Measurements from ENCODE around the gene OTOS.

OTOS gene

GRCh38 chr2:240143801-240144648 is 3.6 kb upstream of the OTOS start (continued):
- TF ChIP-seq PATZ1 (CRISPR knock-in tag; IDR thresholded peaks at IDR 0.05; ENCODE audit: borderline replicate concordance), result no peak

- no peak; the same call in 2 of the 3 replicates for ATAC-seq
These were observed 2.8 kb upstream of the OTOS start for GRCh38 chr2:240143276-240143675.

GRCh38 chr2:240142859-240143258 is 2.4 kb upstream of the OTOS start:
- TF ChIP-seq SNAI2 (CRISPR knock-in tag; IDR thresholded peaks at IDR 0.05) (no peak), TCF4 (CRISPR knock-in tag; IDR thresholded peaks at IDR 0.05; ENCODE audit: borderline replicate concordance) (no peak), ZNF8 (CRISPR knock-in tag; IDR thresholded peaks at IDR 0.05) (no peak), ESRRG (CRISPR knock-in tag; IDR thresholded peaks at IDR 0.05) (no peak), GLIS3 (CRISPR knock-in tag; IDR thresholded peaks at IDR 0.05) (no peak), PPARA (CRISPR knock-in tag; IDR thresholded peaks at IDR 0.05; ENCODE audit: borderline replicate concordance) (no peak), ISL1 (CRISPR knock-in tag; IDR thresholded peaks at IDR 0.05) (no peak), CSRNP3 (CRISPR knock-in tag; IDR thresholded peaks at IDR 0.05) (no peak)

More at GRCh38 chr2:240143276-240143675, 2.8 kb upstream of the OTOS start:
- TF ChIP-seq ZFP30 (CRISPR knock-in tag; IDR thresholded peaks at IDR 0.05), result no peak
- TF ChIP-seq GLIS3 (CRISPR knock-in tag; IDR thresholded peaks at IDR 0.05), result no peak
- no peak for TF ChIP-seq ARNTL (CRISPR knock-in tag; IDR thresholded peaks at IDR 0.05; ENCODE audit: borderline replicate concordance, low read depth)
- TF ChIP-seq ZNF8 (CRISPR knock-in tag; IDR thresholded peaks at IDR 0.05), result no peak
- no peak for TF ChIP-seq TCF4 (CRISPR knock-in tag; IDR thresholded peaks at IDR 0.05; ENCODE audit: borderline replicate concordance)
- no peak for TF ChIP-seq PATZ1 (CRISPR knock-in tag; IDR thresholded peaks at IDR 0.05; ENCODE audit: borderline replicate concordance)
- TF ChIP-seq ZNF70 (CRISPR knock-in tag; IDR thresholded peaks at IDR 0.05), result no peak
- TF ChIP-seq POU6F1 (CRISPR knock-in tag; IDR thresholded peaks at IDR 0.05; ENCODE audit: borderline replicate concordance, low read depth), result no peak
- no peak for TF ChIP-seq TOX (CRISPR knock-in tag; IDR thresholded peaks at IDR 0.05; ENCODE audit: borderline replicate concordance)
- no peak for TF ChIP-seq ZC3H10 (CRISPR knock-in tag; IDR thresholded peaks at IDR 0.05)
- no peak for TF ChIP-seq CSDC2 (CRISPR knock-in tag; IDR thresholded peaks at IDR 0.05)

GRCh38 chr2:240142256-240142775 is 1.9 kb upstream of the OTOS start:
- ATAC-seq, result no peak

More at GRCh38 chr2:240142859-240143258, 2.4 kb upstream of the OTOS start:
- no peak for ATAC-seq

More at GRCh38 chr2:240142256-240142775, 1.9 kb upstream of the OTOS start:
- TF ChIP-seq ZNF565 (CRISPR knock-in tag; conservative IDR thresholded peaks at IDR 0.05; ENCODE audit: low read depth) (no peak), POU6F1 (CRISPR knock-in tag; IDR thresholded peaks at IDR 0.05; ENCODE audit: borderline replicate concordance, low read depth) (no peak), GLIS3 (CRISPR knock-in tag; IDR thresholded peaks at IDR 0.05) (no peak), ESRRG (CRISPR knock-in tag; IDR thresholded peaks at IDR 0.05) (no peak), CSRNP3 (CRISPR knock-in tag; IDR thresholded peaks at IDR 0.05) (no peak), ZFP30 (CRISPR knock-in tag; IDR thresholded peaks at IDR 0.05) (no peak), ZC3H10 (CRISPR knock-in tag; IDR thresholded peaks at IDR 0.05) (no peak), TOX (CRISPR knock-in tag; IDR thresholded peaks at IDR 0.05; ENCODE audit: borderline replicate concordance) (no peak), ISL1 (CRISPR knock-in tag; IDR thresholded peaks at IDR 0.05) (no peak), ZFP3 (CRISPR knock-in tag; IDR thresholded peaks at IDR 0.05) (no peak), ZNF70 (CRISPR knock-in tag; IDR thresholded peaks at IDR 0.05) (no peak), OSR1 (CRISPR knock-in tag; IDR thresholded peaks at IDR 0.05) (no peak), ARNTL (CRISPR knock-in tag; IDR thresholded peaks at IDR 0.05; ENCODE audit: borderline replicate concordance, low read depth) (no peak), CSDC2 (CRISPR knock-in tag; IDR thresholded peaks at IDR 0.05) (no peak)

All from SK-N-SH treated with all-trans-retinoic acid at 6 μM for 48 hours (cell line).